ENCODE data around the gene CST5.

- TF ChIP-seq CTCF (IDR thresholded peaks at IDR 0.05) (no peak), EP300 (IDR thresholded peaks at IDR 0.05) (no peak), POLR2AphosphoS5 (IDR thresholded peaks at IDR 0.05) (no peak)
These were observed 9.1 kb downstream of the CST5 start for GRCh38 chr20:23870461-23870860.
